Esophagus squamous epithelium (tissue), 4 donors: ENCODE results near the gene NOTUM.

Source experiments
- CTCF ChIP-seq, 6 experiments: fragments of 450-650 bp in 4 of 6; fragments of 200-600 bp in 2 of 6; sonication (generic) in 2 of 6; IDR thresholded peaks; one replicate each; pipeline ENCODE4 v1.5.1; 2016 to 2019; ENCODE audit warnings: antibody characterized with exemption in 6 of 6, mild to moderate bottlenecking in 4 of 6, moderate library complexity in 4 of 6
- POLR2A ChIP-seq, 4 donors: fragments of 450-650 bp; IDR thresholded peaks; one replicate each; pipeline ENCODE4 v1.6.1; 2017; ENCODE audit warnings: antibody characterized with exemption in 4 of 4, mild to moderate bottlenecking in 4 of 4, moderate library complexity in 3 of 4

GRCh38 chr17:81994593-81995462, 33.8 kb upstream of the NOTUM start:
- no peak for TF ChIP-seq CTCF (IDR thresholded peaks at IDR 0.05)
- TF ChIP-seq POLR2A (IDR thresholded peaks at IDR 0.05): no peak
